Inflammatory macrophage treated with lipopolysaccharide for 4 hours (primary cell): ENCODE results near the gene TPTE.
"Not testable (repeated sequence)": the region's sequence is repeated elsewhere in the genome, so short reads cannot be mapped to it uniquely, and the experiment has no call there.

Experiments used
- DNase-seq: peaks from one replicate; pipeline ENCODE4 v3.0.0-alpha.2; 2020

TPTE gene

DNA sequence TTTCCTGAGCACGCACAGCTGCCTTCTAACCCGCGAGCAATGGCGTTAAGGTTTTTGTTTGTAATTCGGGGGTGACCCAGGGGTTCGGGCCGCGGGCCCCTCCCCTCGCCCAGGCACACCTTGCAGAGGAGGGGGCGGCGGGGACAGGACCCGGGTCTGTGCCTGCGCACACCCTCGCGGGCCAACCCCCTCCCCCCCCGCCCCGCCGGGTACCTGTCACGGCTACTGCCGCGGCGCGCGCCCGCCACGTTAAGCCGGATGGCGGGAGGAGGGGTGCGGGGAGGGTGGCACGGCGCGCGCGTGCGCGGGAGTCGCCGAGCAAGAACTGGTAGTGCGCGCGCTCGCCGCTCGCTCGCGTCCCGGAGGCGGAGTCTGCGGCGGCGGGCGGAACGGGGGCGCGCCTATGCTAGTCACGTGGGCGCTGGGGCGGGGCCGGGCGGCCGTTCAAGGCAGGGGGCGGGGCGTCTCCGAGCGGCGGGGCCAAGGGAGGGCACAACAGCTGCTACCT is at the start of gene TPTE:
Gene TPTE (plus strand): TSS at position 493 of the 508 bp plus-strand sequence. CDS start 17,141 bp downstream, outside the sequence.
- DNase-seq: no peak

- not testable (repeated sequence) for DNase-seq
Observed at GRCh38 chr21:10471999-10472398, 49.4 kb upstream of the TPTE start.

DNA sequence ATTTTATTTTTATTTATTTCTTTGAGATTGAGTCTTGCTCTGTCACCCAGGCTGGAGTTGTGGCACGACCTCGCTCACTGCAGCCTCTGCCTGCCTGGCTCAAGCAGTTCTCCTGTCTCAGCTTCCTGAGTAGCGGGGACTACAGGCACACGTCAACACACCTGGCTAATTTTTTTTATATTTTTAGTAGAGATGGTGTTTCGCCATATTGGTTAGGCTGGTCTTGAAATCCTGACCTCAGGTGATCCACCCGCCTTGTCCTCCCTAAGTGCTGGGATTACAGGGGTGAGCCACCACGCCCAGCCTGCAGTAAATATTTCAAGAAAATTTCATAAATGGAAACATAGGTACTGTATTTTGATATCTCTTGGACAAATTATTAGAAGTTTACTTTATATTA is 43.6 kb upstream of the TPTE start:
- not testable (repeated sequence) for DNase-seq

GRCh38 chr21:10479875-10480274 is 41.5 kb upstream of the TPTE start:
- not testable (repeated sequence) for DNase-seq

DNA sequence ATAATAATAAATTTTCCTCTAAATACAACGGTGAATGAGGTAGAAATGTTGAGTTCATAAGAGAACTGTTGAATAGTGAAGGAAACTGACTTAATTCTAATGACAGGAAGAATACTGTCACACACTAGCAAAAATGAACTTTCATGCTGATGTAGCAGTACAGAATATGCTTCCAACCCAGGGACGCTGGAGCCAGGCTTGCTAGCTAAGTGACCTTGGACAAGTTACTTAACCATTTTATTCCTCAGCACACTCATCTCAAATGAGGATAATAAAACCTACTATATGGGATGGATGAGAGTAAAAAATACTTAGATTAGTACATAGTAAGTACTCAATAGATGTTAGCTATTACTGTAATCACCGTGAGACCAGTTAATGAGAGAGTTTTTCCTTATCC is 36.5 kb upstream of the TPTE start:
- DNase-seq: not testable (repeated sequence)

DNA sequence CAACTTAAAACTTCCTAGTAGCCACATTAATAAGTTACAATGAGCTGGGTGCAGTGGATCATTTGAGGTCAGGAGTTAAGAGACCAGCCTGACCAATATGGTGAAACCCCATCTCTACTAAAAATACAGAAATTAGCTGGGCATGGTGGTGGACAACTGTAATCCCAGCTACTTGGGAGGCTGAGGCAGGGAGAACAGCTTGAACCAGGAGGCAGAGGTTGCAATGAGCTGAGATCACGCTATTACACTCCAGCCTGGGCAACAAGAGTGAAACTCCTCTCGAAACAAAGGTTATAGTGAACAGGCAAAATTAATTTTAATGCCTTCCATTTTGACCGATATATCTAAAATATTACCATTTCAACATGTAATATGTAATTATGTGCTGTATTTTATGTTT is 30.9 kb upstream of the TPTE start:
- DNase-seq: not testable (repeated sequence)

DNA sequence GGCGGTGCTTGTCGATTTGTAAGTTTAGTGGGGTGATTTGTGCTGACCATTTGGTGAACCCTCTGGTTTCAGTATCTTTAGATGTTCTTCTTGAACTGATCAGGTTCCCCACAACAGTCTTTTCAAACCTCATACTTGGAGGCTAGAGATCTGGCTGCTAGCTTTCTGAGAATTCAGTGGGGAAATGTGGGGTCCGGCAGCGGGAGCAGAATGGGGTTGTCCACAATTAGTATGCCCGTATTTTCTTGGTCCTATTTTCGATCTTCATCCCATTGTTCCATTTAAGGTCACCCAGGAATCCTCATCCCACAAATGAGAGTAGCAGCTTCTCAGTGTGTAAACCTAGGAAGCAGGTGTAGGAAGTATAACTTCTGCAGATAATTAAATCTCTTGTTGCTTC is 10.3 kb upstream of the TPTE start:
- DNase-seq: no peak

GRCh38 chr21:10516889-10517288 is 4.5 kb upstream of the TPTE start:
- not testable (repeated sequence) for DNase-seq

- DNase-seq: not testable (repeated sequence)
Observed at GRCh38 chr21:10517904-10518303, 3.5 kb upstream of the TPTE start.

DNA sequence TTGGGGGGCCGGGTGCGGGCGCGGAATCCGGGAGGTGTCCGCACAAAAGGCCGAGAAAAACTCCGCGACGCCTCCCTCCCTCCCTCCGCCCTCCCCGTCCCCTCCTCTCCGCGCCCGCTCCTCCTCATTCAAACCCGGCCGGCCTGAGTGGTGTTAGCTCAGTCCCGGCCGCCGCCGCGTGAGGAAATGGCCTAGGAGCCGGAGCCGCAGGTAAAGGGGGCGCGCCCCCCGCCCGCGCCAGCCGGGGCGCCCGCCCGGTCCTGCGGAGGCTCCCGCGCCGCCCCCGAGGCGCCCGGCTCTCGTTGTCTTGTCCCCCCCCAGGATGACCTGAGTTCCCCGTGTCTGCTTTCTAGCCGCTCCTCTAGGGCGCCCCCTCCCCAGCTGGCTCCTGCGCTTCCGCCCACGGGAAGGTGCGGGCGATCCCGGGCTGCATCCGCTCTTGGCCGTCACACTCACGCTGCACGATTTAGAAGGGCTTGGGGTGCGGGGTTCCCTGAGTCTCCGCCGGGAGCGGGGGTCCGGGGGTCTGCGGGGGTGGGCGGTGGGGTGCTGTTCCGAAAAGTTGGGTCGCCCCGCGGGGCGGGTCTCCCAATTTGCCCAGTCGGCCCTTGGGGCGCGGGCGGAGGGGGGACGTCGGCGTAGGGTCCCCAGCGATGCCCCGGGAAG is 585 bp downstream of the TPTE start:
- DNase-seq: not testable (repeated sequence)

- DNase-seq: no peak
Observed at GRCh38 chr21:10539956-10540355, 18.6 kb downstream of the TPTE start.

GRCh38 chr21:10544376-10544775 is 23.0 kb downstream of the TPTE start:
- not testable (repeated sequence) for DNase-seq

DNA sequence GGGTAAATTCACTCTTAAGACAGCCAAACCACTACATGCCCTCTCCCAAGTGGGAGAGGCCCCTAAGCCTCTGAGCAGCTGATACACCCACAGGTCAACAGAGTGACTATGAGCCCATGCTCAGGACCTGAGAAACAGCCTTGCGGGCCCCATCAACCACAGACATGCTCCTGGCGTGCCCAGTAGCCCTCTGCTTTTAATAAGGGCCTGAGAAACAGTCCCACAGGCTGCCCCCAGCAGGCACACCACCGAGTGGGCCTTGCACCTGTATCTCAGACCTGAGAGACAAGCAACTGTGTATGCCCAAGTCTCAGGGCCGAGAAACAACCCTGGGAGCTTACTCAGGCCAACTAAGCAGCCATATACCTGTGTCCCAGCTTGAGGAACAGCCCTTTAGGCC is 26.5 kb downstream of the TPTE start:
- DNase-seq: not testable (repeated sequence)

GRCh38 chr21:10548331-10548954 is 27.1 kb downstream of the TPTE start:
- DNase-seq: not testable (repeated sequence)

DNA sequence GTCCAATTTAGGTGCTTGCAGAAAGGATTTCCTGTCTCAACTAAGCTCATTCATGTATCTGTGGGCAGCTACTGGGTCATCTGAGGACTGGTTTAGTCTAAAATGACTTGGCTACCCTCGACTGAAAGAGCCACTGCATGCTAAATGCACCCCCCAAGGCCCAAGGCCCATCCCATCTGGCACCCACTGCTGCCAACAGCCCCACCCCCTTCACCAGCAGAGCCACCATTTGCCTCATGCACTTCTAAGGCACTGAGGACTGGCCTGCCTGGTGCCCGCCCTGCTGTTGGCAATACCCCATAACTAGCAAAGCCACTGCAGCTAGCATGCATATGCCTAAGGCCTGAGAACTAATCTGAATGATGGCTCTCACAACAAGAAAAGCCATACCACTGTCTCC is 49.4 kb downstream of the TPTE start:
- DNase-seq: not testable (repeated sequence)

DNA sequence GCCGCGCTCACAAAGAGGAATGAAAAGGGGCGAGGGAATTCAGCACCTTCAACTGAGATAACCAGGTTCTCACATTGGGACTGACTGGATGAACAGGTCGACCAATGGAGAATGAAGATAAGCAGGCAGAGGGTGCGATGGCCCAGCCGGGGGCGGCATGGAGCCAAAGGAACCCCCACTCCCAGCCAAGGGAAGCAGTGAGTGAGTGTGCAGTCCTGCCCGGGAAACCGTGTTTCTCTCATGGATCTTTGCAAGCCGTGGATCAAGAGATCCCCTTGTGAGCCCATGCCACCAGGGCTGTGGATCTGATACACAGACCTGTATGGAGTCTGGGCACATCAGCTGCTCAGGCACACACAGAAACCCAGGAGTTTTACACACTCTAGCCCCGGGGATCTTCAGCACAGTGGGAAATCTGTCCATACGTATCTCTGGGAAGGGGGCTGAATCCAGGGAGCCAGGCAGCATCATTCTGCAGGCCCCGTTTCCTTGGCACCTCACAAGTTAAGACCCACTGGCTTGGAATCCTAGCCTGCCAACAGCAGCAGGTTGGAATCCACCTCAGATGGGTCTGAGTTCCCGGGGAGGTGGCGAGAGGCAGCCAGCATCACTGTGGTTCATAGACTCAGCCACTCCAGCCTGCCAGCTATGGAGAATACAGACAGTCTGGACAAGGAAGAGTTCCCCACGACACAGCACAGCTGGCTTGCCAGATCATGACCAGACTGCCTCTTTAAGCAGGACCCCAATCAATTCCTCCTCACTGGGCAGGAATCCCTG is 53.3 kb downstream of the TPTE start:
- DNase-seq: not testable (repeated sequence)

DNA sequence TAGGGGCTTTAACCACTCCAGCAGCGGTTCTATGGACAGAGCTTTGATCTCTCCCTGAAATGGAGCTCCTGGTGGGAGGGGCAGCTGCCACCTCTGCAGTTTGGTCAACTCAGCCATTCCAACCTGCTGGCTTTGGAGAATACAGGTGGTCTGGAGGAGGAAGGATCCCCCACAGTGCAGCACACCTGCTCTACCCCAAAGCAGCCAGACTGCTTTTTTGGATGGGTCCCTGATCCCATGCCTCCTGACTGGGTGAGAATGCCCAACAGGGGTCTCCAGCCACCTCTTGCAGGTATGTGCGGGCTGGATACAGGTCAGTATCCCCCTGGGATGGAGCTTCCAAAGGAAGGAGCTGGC is 53.9 kb downstream of the TPTE start:
- DNase-seq: no peak

DNA sequence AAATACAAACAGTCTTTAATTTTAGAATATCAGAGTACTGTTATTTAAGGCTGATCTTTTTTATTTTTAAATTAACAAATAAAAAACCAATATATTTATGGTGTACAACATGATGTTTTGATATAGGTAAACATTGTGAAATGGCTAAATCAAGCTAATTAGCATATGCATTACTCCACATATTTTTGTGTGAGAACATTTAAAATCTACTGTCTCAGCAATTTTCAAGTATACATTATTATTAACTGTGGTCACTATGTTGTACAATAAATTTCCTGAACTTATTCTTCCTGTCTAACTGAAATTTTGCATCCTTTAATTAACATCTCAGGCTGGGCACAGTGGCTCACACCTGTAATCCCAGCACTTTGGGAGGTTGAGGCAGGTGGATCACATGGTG is 57.5 kb downstream of the TPTE start:
- not testable (repeated sequence) for DNase-seq

- not testable (repeated sequence) for DNase-seq
Observed at GRCh38 chr21:10589115-10589514, 67.7 kb downstream of the TPTE start.

- DNase-seq: not testable (repeated sequence)
Observed at GRCh38 chr21:10607074-10607473, 85.7 kb downstream of the TPTE start.

GRCh38 chr21:10614285-10614684 is 92.9 kb downstream of the TPTE start:
- DNase-seq: not testable (repeated sequence)

DNA sequence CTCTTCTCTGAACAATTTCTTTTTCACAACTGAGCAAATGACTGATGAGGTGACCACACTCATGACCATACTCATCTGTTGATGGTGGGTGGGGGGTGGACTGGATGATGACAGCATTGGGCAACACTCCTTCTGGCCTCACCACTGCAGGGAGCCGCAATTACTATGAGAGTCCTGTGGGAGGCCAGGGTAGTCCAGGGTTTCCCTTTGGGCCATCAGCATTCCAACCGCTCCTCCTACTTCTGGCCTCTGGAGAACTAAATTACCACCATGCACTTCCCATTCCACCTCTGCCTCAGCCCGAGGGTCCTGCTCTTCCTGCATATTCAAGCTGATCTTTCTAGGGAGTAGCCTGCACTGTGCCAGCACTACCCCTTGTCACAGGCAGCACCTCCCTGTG is 94.7 kb downstream of the TPTE start:
- DNase-seq: not testable (repeated sequence)

- no peak for DNase-seq
Observed at GRCh38 chr21:10616535-10616934, 95.2 kb downstream of the TPTE start.
